Measurements from ENCODE around the gene AAK1. TPM values are rescaled to one million over a fixed set of nuclear protein-coding genes. Genes with fewer than 3 reads are reported as not detected.
"Not testable (repeated sequence)": the region's sequence is repeated elsewhere in the genome, so short reads cannot be mapped to it uniquely, and the experiment has no call there.

AAK1 gene
- total and polyA plus RNA-seq, 2 donors (not counting 3 experiments of a cell fraction or from before 2014, with no cell fraction given) = 31.0 to 127 TPM

DNA sequence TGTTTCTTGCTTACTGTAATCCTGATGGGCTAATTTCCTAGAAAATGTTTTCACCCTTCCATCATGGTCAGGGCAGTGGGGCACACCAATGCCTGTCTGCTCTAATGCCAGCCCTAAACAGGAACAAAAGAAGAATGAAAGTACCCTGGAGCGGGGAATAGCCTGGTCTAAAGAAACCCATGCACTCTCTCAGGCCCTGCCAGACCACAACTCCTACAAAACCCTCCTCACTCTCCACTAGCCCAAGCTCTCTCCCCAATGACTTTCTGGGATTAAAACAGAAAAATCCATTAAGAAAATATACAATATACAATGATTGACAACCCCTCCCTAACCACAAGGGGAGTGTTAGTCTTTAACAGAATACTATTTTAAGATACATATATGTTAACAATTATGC is 67.6 kb downstream of the AAK1 start:
- H3K79me2 ChIP-seq (ENCODE audit: control insufficient read depth, insufficient read depth, low read length) = peaks cover 69% of the 10 kb centered on the region
- H3K4me1 ChIP-seq (ENCODE audit: control insufficient read depth, extremely low read depth, insufficient read depth, low read length) = peaks cover 2% of the 10 kb centered on the region
- H3K4me2 ChIP-seq (ENCODE audit: insufficient read depth, low read length) = no peak overlapping the region
- no peaks in the 10 kb centered on the region for H3K9me3 ChIP-seq (replicated peaks; ENCODE audit: control insufficient read depth, insufficient read depth, low read length)
- intact Hi-C loops (cut with micrococcal nuclease) = no loop called here
- H3K9me1 ChIP-seq (replicated peaks; ENCODE audit: control insufficient read depth, extremely low read depth, insufficient read depth, low read length) = no peaks in the 10 kb centered on the region
- FAIRE-seq (no peak), DNase-seq (ENCODE audit: low read depth, low spot score) (no peak)
- dilution Hi-C loops (cut with MboI; ENCODE audit: extremely low pct_ligation_motif_present, low sequenced_read_pairs) = no loop called here
- POLR2A ChIA-PET = no interaction called here
- H2AFZ ChIP-seq (ENCODE audit: low read depth, low read length) = no peak overlapping the region
- CTCF ChIA-PET = interaction anchor here (3.2 kb wide), 1 partner anchor 10 kb away, joined by 19 read pairs; no protein-coding TSS in a partner anchor
- H3K36me3 ChIP-seq (ENCODE audit: control insufficient read depth in 2 of 2, extremely low read depth in 1 of 2, insufficient read depth in 2 of 2, low read length in 2 of 2) = no peaks in the 10 kb centered on the region
- no TSS peak for BruUV-seq (replicated peaks)
- TF ChIP-seq POLR2A (IDR thresholded peaks at IDR 0.05; ENCODE audit: low read depth, low read length) = no peak
- TF ChIP-seq MYC (IDR thresholded peaks at IDR 0.05; ENCODE audit: low read depth, low read length) = no peak
- TF ChIP-seq FOS (IDR thresholded peaks at IDR 0.05; ENCODE audit: borderline replicate concordance, insufficient read depth, low read length) = no peak
- no peak for TF ChIP-seq POLR2AphosphoS5 (IDR thresholded peaks at IDR 0.05; ENCODE audit: insufficient read depth, low read depth, low read length)
- no peak for TF ChIP-seq JUN (IDR thresholded peaks at IDR 0.05; ENCODE audit: borderline replicate concordance, insufficient read depth, insufficient read length, low read depth)
- no peak for TF ChIP-seq EZH2 (IDR thresholded peaks at IDR 0.05; ENCODE audit: borderline replicate concordance, low read depth, low read length, severe bottlenecking)
- TF ChIP-seq, protein P1, sequence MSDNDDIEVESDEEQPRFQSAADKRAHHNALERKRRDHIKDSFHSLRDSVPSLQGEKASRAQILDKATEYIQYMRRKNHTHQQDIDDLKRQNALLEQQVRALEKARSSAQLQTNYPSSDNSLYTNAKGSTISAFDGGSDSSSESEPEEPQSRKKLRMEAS (IDR thresholded peaks at IDR 0.05; ENCODE audit: insufficient read depth, insufficient read length) = no peak
- TF ChIP-seq, protein P2, sequence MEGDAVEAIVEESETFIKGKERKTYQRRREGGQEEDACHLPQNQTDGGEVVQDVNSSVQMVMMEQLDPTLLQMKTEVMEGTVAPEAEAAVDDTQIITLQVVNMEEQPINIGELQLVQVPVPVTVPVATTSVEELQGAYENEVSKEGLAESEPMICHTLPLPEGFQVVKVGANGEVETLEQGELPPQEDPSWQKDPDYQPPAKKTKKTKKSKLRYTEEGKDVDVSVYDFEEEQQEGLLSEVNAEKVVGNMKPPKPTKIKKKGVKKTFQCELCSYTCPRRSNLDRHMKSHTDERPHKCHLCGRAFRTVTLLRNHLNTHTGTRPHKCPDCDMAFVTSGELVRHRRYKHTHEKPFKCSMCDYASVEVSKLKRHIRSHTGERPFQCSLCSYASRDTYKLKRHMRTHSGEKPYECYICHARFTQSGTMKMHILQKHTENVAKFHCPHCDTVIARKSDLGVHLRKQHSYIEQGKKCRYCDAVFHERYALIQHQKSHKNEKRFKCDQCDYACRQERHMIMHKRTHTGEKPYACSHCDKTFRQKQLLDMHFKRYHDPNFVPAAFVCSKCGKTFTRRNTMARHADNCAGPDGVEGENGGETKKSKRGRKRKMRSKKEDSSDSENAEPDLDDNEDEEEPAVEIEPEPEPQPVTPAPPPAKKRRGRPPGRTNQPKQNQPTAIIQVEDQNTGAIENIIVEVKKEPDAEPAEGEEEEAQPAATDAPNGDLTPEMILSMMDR (IDR thresholded peaks at IDR 0.05; ENCODE audit: extremely low read depth in 1 of 2, insufficient read depth in 1 of 2, low read depth in 1 of 2, low read length in 2 of 2) = no peak
- no peak for TF ChIP-seq GATA2 (IDR thresholded peaks at IDR 0.05; ENCODE audit: insufficient read depth, insufficient read length, low read depth, low read length)
- H3K27ac ChIP-seq (ENCODE audit: insufficient read depth, low read depth, low read length) = no peak overlapping the region
- no peak overlapping the region for H3K9ac ChIP-seq (replicated peaks; ENCODE audit: extremely low read depth, insufficient read depth, low read length)
- no peaks in the 10 kb centered on the region for H3K27me3 ChIP-seq (ENCODE audit: control insufficient read depth in 2 of 2, insufficient read depth in 2 of 2, low read length in 2 of 2)
- no peaks in the 10 kb centered on the region for H4K20me1 ChIP-seq (replicated peaks; ENCODE audit: control insufficient read depth, extremely low read depth, insufficient read depth, low read length)
- H3K4me3 ChIP-seq (replicated peaks in 1 of 3; ENCODE audit: insufficient read depth in 1 of 3, low read depth in 1 of 3, low read length in 3 of 3) = no peak overlapping the region

DNA sequence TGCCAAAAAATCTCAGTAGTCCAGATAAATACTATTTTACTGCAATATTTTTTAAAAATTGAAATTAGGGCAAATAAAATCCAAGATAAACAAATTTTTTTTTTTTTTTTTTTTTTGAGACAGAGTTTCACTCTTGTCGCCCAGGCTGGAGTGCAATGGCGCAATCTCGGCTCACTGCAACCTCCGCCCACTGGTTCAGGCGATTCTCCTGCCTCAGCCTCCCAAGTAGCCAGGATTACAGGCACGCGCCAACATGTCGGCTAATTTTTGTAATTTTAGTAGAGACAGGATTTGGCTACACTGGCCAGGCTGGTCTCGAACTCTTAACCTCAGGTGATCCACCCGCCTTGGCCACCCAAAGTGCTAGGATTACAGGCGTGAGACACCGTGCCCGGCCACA is 68.2 kb downstream of the AAK1 start:
- H3K27ac ChIP-seq (ENCODE audit: insufficient read depth, low read depth, low read length); dilution Hi-C loops (cut with MboI; ENCODE audit: extremely low pct_ligation_motif_present, low sequenced_read_pairs); H3K27me3 ChIP-seq (ENCODE audit: control insufficient read depth in 2 of 2, insufficient read depth in 2 of 2, low read length in 2 of 2); intact Hi-C loops (cut with micrococcal nuclease); H3K4me2 ChIP-seq (ENCODE audit: insufficient read depth, low read length); DNase-seq (ENCODE audit: low read depth, low spot score); CTCF ChIA-PET; H3K9me1 ChIP-seq (replicated peaks; ENCODE audit: control insufficient read depth, extremely low read depth, insufficient read depth, low read length); BruUV-seq (replicated peaks); H4K20me1 ChIP-seq (replicated peaks; ENCODE audit: control insufficient read depth, extremely low read depth, insufficient read depth, low read length); H2AFZ ChIP-seq (ENCODE audit: low read depth, low read length); H3K4me3 ChIP-seq (replicated peaks in 1 of 3; ENCODE audit: insufficient read depth in 1 of 3, low read depth in 1 of 3, low read length in 3 of 3); FAIRE-seq; H3K9ac ChIP-seq (replicated peaks; ENCODE audit: extremely low read depth, insufficient read depth, low read length); H3K4me1 ChIP-seq (ENCODE audit: control insufficient read depth, extremely low read depth, insufficient read depth, low read length); H3K36me3 ChIP-seq (ENCODE audit: control insufficient read depth in 2 of 2, extremely low read depth in 1 of 2, insufficient read depth in 2 of 2, low read length in 2 of 2); H3K9me3 ChIP-seq (replicated peaks; ENCODE audit: control insufficient read depth, insufficient read depth, low read length); POLR2A ChIA-PET: not testable (repeated sequence)
- H3K79me2 ChIP-seq (ENCODE audit: control insufficient read depth, insufficient read depth, low read length) = peaks cover 69% of the 10 kb centered on the region

Measured in endothelial cell of umbilical vein (primary cell).